Smooth muscle cell (in vitro differentiated cells): ENCODE measurements around the gene ZFTA. TPM values are rescaled to one million over a fixed set of nuclear protein-coding genes. Genes with fewer than 3 reads are reported as not detected.

Experiments
- DNase-seq: peaks from one replicate; lab custom pipeline; 2025; ENCODE audit not compliant: unreplicated experiment; lab: John Stamatoyannopoulos, UW
- H2AFZ ChIP-seq: fragments of 200-600 bp; sonication (generic); 2 replicates; pipeline ENCODE4 v1.6.0; 2016; ENCODE audit warnings: antibody characterized with exemption, low read depth, mild to moderate bottlenecking
- H3F3A ChIP-seq: fragments of 200-600 bp; sonication (generic); 2 replicates; pipeline ENCODE4 v1.6.0; 2017; ENCODE audit warnings: antibody characterized with exemption, low read depth
- H3K27ac ChIP-seq: fragments of 200-600 bp; sonication (generic); 2 replicates; pipeline ENCODE4 v1.5.1; 2016; ENCODE audit warnings: low read depth, mild to moderate bottlenecking
- H3K27me3 ChIP-seq: fragments of 200-600 bp; sonication (generic); 2 replicates; pipeline ENCODE4 v1.6.1; 2016; ENCODE audit warnings: low read depth, mild to moderate bottlenecking
- H3K36me3 ChIP-seq: fragments of 200-600 bp; sonication (generic); 2 replicates; pipeline ENCODE4 v1.5.1; 2016; ENCODE audit warnings: low read depth
- H3K4me1 ChIP-seq: fragments of 200-600 bp; sonication (generic); 2 replicates; pipeline ENCODE4 v1.5.1; 2016; ENCODE audit warnings: low read depth
- H3K4me2 ChIP-seq: fragments of 200-600 bp; sonication (generic); 2 replicates; pipeline ENCODE4 v1.6.0; 2016; ENCODE audit warnings: mild to moderate bottlenecking
- H3K4me3 ChIP-seq: fragments of 200-600 bp; sonication (generic); 2 replicates; pipeline ENCODE4 v1.5.1; 2016; ENCODE audit warnings: mild to moderate bottlenecking
- H3K79me2 ChIP-seq: fragments of 200-600 bp; sonication (generic); 2 replicates; pipeline ENCODE4 v1.6.0; 2016; ENCODE audit warnings: low read depth, mild to moderate bottlenecking
- H3K9ac ChIP-seq: fragments of 200-600 bp; sonication (generic); 2 replicates; pipeline ENCODE4 v1.6.0; 2016; ENCODE audit warnings: low read depth
- H3K9me3 ChIP-seq: fragments of 200-600 bp; sonication (generic); replicated peaks from 2 replicates; pipeline ENCODE4 v1.5.1; 2016; ENCODE audit warnings: low read depth
- H4K20me1 ChIP-seq: fragments of 200-600 bp; sonication (generic); 2 replicates; pipeline ENCODE4 v1.6.0; 2016; ENCODE audit warnings: low read depth
- WGBS: methylation state at CpG from one replicate; pipeline ENCODE4 v1.1.7; 2016; ENCODE audit warnings: low lambda C conversion rate; 5-methylcytosine and 5-hydroxymethylcytosine counted together
- polyA plus RNA-seq: library from polyadenylated mRNA; unstranded; fragments of >200 nt; fragmentation: Nextera tagmentation; extraction: Ambion mirVana; gene quantifications from 2 replicates; pipeline ENCODE4 v1.2.1, GENCODE V29; 2016
- total RNA-seq: library from RNA; depleted of rRNA; stranded (reverse); fragments of >200 nt; gene quantifications from 2 replicates; pipeline ENCODE4 v1.2.3, GENCODE V29; 2014
- TF ChIP-seq, protein P1 (sequence below): fragments of 200-600 bp; sonication (generic); IDR thresholded peaks from 2 replicates; pipeline ENCODE4 v1.5.1; 2017; ENCODE audit warnings: borderline replicate concordance, mild to moderate bottlenecking, antibody characterized with exemption; ENCODE audit not compliant: insufficient read depth, poor library complexity, severe bottlenecking

The ZFTA gene
- total and polyA plus RNA-seq, 2 experiments from 2014 or later, result 11.1 to 14.9 TPM

DNA sequence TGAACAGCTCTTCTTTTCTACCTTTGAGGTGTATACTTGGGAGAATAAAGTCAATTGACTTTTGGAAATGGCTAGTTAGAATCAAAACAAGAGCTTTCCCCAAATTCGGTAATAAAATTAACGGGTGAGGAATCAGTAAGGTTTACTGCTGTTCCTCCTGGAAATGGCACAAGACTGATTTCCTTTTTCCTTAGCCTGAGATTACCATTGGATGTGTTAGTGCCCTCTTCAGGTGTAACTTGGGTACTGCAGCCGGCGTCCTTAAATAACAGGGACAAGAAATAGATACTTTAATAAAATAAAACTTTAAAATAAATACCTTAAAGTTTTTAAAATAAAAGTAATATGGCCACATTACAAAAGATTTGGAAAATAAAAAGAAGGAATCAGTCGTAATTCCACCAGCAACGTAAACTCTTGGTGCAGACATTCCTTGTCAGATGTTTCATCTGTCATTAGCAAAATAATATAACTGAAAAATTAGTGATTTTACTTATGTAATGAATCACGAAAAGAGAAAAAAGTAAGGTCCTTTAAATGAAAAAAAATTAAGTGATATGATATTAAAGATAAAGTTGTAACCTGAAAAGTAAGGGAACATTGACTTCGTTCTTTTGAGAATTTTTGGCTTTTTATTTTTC, 29.7 kb downstream of the ZFTA start:
- peaks cover 7% of the 10 kb centered on the region for H3K79me2 ChIP-seq
- no peak overlapping the region for H3K4me3 ChIP-seq
- no peaks in the 10 kb centered on the region for H3K36me3 ChIP-seq
- no peak overlapping the region for H3K27ac ChIP-seq
- peak; percentile 21 for DNase-seq
- no peak overlapping the region for H2AFZ ChIP-seq
- H3K9me3 ChIP-seq, result no peaks in the 10 kb centered on the region
- no peaks in the 10 kb centered on the region for H3K27me3 ChIP-seq
- H3K9ac ChIP-seq, result no peak overlapping the region
- no peaks in the 10 kb centered on the region for H3F3A ChIP-seq
- peak overlapping the region; percentile 67 for H3K4me2 ChIP-seq
- no peaks in the 10 kb centered on the region for H3K4me1 ChIP-seq
- TF ChIP-seq, protein P1, sequence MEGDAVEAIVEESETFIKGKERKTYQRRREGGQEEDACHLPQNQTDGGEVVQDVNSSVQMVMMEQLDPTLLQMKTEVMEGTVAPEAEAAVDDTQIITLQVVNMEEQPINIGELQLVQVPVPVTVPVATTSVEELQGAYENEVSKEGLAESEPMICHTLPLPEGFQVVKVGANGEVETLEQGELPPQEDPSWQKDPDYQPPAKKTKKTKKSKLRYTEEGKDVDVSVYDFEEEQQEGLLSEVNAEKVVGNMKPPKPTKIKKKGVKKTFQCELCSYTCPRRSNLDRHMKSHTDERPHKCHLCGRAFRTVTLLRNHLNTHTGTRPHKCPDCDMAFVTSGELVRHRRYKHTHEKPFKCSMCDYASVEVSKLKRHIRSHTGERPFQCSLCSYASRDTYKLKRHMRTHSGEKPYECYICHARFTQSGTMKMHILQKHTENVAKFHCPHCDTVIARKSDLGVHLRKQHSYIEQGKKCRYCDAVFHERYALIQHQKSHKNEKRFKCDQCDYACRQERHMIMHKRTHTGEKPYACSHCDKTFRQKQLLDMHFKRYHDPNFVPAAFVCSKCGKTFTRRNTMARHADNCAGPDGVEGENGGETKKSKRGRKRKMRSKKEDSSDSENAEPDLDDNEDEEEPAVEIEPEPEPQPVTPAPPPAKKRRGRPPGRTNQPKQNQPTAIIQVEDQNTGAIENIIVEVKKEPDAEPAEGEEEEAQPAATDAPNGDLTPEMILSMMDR, result peak; percentile 99
- peaks cover 23% of the 10 kb centered on the region for H4K20me1 ChIP-seq
- 19% methylated on average over 8 of the region's 8 CpGs for WGBS

DNA sequence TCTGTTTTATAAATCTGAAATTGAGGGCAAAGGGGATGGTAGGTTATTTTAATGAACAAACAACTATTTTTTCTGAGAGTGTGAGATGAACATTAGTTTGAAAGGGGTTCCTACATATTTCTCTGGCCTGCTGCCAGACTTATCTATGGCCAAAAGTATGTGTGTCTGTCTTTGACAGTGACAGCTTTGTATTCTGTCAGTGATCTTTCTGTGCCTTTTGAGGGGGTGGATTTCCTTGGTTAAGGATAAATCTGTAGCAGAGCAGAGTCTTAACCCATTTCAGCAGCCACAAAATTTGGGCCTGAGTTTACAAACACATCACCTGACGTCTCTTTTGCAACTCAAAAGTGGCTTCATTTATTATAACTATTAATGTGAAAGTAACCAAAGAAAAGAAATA, 30.9 kb downstream of the ZFTA start:
- TF ChIP-seq, protein P1, result no peak
- H3K27ac ChIP-seq, result peak overlapping the region; percentile 8
- H3K4me3 ChIP-seq, result no peak overlapping the region
- H3K36me3 ChIP-seq, result no peaks in the 10 kb centered on the region
- no peaks in the 10 kb centered on the region for H3K27me3 ChIP-seq
- no peaks in the 10 kb centered on the region for H3K9me3 ChIP-seq
- no peak for DNase-seq
- H3K4me1 ChIP-seq, result no peaks in the 10 kb centered on the region
- H3K4me2 ChIP-seq, result no peak overlapping the region
- 87% methylated on average over 1 of the region's 1 CpG for WGBS
- H3F3A ChIP-seq, result no peaks in the 10 kb centered on the region
- peaks cover 16% of the 10 kb centered on the region for H4K20me1 ChIP-seq
- H3K79me2 ChIP-seq, result peaks cover 8% of the 10 kb centered on the region
- H2AFZ ChIP-seq, result no peak overlapping the region
- no peak overlapping the region for H3K9ac ChIP-seq

DNA sequence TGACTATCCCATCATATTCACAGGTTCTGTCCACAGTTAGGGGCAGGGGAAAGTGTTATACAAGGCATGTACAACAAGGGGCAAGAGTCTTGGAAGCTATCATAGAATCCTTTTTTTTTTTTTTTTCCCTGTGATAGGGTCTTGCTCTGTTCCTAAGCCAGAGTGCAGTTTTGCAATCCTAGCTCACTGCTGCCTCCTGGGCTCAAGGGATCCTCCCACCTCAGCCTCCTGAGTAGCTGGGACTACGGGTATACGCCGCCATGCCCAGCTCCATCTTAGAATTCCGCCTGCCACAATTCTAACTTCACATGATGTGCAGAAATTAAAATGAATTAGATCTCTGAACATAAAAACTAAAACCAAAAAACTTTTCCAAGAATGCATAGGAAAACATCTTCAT, 31.7 kb downstream of the ZFTA start:
- no peak overlapping the region for H3K9ac ChIP-seq
- TF ChIP-seq, protein P1, result no peak
- no peak for DNase-seq
- H3F3A ChIP-seq, result no peaks in the 10 kb centered on the region
- no peak overlapping the region for H3K4me3 ChIP-seq
- H4K20me1 ChIP-seq, result peaks cover 16% of the 10 kb centered on the region
- no peaks in the 10 kb centered on the region for H3K4me1 ChIP-seq
- no peak overlapping the region for H3K4me2 ChIP-seq
- H3K9me3 ChIP-seq, result no peaks in the 10 kb centered on the region
- H3K27ac ChIP-seq, result no peak overlapping the region
- H3K36me3 ChIP-seq, result no peaks in the 10 kb centered on the region
- 96% methylated on average over 4 of the region's 4 CpGs for WGBS
- H3K27me3 ChIP-seq, result no peaks in the 10 kb centered on the region
- peaks cover 12% of the 10 kb centered on the region for H3K79me2 ChIP-seq
- no peak overlapping the region for H2AFZ ChIP-seq

DNA sequence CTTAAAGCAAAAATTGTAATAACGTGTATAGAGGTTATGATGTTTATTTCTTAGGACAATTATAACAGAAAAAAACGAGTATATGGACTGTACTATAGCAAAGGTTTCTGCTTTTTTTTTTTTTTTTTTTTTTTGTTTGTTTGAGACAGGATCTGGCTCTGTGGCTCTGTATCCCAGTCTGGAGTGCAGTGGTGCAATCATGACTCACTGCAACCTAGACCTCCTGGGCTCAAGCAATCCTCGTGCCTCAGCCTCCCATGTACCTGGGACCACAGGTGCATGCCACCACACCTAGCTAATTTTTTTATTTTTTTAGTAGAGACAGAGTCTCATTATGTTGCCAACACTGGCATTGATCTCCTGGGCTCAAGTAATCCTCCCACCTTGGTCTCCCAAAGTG, 39.2 kb downstream of the ZFTA start:
- Histone ChIP-seq H3K9me3 (no peaks in the 10 kb centered on the region), H3K4me2 (no peak overlapping the region), H3K27ac (no peak overlapping the region), H4K20me1 (peaks cover 19% of the 10 kb centered on the region), H3K27me3 (no peaks in the 10 kb centered on the region), H3K4me1 (no peaks in the 10 kb centered on the region), H3K79me2 (peaks cover 32% of the 10 kb centered on the region), H3K4me3 (no peak overlapping the region), H3K9ac (no peak overlapping the region), H2AFZ (no peak overlapping the region), H3K36me3 (no peaks in the 10 kb centered on the region), H3F3A (no peaks in the 10 kb centered on the region)
- TF ChIP-seq, protein P1, result no peak
- 88% methylated on average over 3 of the region's 3 CpGs for WGBS
- DNase-seq, result no peak
